GM03348 (cell line): Measurements from ENCODE around the gene PEX13.

Experiments
- DNase-seq: peaks from one replicate; pipeline ENCODE4 v3.0.0; 2012; ENCODE audit warnings: low spot score

The PEX13 gene

DNA sequence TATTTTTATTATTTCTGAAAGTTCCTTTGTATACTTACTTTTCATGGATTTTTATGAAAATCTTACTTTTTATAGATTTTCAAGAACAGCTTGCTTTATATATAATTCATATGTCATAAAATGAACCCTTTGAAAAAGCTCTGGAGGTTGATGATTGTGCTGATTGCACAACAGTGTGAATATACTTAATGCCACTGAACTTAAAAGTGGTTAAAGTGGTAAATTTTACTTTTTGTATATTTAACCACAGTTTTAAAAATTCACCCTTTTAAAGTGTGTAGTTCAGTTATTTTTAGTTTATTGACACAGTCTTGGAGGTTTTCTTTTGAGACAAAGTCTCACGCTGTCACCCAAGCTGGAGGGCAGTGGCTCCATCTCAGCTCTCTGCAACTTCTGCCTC lies 56.6 kb downstream of the PEX13 start:
- DNase-seq = no peak

DNA sequence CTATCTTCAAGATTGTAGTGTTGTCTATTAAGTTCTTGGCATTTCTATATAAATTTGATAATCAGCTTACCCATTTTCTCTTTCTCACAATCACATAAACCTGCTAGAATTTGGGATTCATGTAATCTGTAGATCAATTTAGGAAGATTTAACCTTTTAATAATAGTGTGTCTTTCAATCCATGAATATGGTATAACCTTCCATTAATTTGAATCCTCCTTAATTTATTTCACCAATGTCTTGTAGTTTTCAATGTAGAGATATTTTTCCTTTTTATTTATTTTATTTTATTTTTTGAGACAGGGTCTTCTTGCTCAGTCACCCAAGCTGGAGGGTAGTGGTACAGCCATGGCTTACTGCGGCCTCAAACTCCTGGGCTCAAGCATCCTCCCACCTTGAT lies 68.4 kb downstream of the PEX13 start:
- no peak for DNase-seq

DNA sequence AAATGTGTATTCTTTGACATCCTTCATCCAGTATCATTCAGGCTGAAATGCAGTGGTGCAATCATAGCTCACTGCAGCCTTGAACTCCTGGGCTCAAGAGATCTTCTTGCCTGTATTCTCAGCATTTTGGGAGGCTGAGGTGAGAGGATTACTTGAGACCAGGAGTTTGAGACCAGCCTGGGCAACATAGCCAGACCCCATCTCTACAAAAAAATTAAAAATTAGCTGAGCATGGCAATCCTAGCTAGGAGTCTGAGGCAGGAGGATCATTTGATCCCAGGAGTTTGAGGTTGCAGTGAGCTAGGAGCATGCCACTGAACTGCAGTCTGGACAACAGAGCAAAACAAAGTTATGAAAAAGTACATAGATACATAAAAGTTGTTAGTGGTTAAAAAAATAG lies 72.3 kb downstream of the PEX13 start:
- DNase-seq = no peak

DNA sequence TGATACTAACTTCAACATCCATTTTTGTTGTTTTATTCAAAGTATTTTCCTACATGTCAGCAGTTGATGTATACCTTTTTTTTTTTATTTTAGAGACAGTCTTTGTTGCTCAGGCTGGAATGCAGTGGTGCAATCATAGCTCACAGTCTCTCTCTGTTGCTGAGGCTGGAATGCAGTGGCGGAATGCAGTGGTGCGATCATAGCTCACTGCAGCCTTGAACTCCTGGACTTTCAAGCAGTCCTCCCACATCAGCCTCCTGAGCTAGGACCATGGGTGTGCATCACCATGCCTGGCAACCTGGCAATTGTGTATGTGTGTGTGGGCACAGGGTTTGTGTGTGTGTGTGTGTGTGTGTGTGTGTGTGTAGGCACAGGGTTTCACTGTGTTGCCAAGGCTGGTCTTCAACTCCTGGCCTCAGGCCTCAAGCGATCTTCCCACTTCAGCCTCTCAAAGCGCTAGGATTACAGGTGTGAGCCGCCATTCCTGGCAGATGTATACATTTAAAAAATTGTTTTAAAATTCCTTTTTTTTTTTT lies 72.9 kb downstream of the PEX13 start:
- DNase-seq = no peak

DNA sequence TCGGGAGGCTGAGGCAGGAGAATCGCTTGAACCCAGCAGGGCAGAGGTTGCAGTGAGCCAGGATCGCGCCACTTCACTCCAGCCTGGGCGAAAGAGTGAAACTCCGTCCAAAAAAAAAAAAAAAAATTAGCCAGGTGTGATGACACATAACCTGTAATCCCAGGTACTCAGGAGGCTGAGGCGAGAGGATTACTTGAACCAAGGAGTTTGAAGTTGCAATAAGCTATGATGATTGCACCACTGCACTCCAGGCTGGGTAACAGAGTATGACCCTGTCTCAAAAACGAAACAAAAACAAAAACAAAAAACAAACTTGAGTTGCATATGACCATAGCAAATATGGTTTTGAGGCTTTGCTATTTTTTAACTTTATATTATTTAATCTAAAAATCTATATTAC lies 74.0 kb downstream of the PEX13 start:
- no peak for DNase-seq

DNA sequence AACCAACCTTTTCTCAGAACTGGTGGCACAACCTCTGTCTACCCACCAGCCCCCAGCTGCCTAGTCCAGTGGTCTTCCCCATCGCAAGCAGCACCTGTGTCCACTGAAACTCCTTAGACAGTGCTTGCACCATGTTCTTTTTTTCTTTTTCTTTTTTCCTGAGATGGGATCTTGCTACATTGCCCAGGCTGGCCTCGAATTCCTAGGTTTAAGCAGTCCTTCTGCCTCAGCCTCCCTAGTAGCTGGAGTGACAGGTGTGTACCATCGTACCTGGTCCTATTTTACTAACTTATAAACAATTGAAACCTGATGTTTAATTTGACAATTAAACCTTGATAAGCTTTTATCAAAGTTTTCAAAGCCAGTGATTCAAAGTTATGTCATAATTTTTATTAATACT lies 78.9 kb downstream of the PEX13 start:
- no peak for DNase-seq

DNA sequence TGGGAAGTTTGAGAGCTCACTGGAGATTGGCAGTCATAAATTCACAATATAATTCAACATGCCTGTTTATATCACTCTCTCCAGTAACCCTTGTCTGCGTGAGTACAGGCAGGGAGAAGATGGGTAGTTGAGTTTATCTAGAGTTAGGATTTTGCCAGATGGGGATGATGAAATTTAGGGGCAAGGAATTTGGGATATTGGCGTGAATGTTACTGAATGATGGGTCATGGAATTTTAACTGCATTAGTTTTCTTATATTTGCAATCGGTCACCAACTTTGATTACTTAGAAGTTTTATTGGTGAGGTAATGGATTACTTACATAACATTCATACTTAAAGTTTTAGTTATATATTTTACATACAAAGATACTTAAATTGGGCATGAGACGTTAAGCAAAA lies 83.3 kb downstream of the PEX13 start:
- no peak for DNase-seq
